Panc1 (cell line): ENCODE results near the gene ITPKC. TPM values are rescaled to one million over a fixed set of nuclear protein-coding genes. Genes with fewer than 3 reads are reported as not detected.

Source experiments
- ATAC-seq: fragments of 200-7000 bp; cut with Tn5 transposase; 2 replicates; pipeline ENCODE4 v1.9.1; 2020; ENCODE audit warnings: mild to moderate bottlenecking, moderate library complexity
- BruUV-seq: library from RNA; stranded (reverse); fragments of 400-500 nt; replicated peaks from 2 replicates; lab custom pipeline; 2021; lab: Mats Ljungman, UMichigan
- CTCF ChIA-PET: fragments of 300-600 bp; sonication (Branson Sonifier 250); formaldehyde crosslinking; loops from one replicate; lab custom pipeline; 2022; ENCODE audit warnings: antibody characterized with exemption; lab: Charles Lee
- POLR2A ChIA-PET: fragments of 300-600 bp; sonication (Branson Sonifier 250); formaldehyde crosslinking; loops from one replicate; lab custom pipeline; 2022; ENCODE audit warnings: antibody characterized with exemption; lab: Charles Lee
- DNase-seq: peaks from one replicate; pipeline ENCODE4 v3.0.0-alpha.2; 2010; ENCODE audit warnings: low read depth, low spot score
- H3K27ac ChIP-seq: 2 replicates; pipeline ENCODE4 v1.5.1; 2011; ENCODE audit warnings: mild to moderate bottlenecking, low read length, inconsistent platforms
- H3K27me3 ChIP-seq: fragments of 200-500 bp; sonication (Bioruptor generic); 2 replicates; pipeline ENCODE4 v1.6.0; 2014; ENCODE audit warnings: low read length, inconsistent platforms; ENCODE audit not compliant: control insufficient read depth, insufficient read depth
- H3K36me3 ChIP-seq: fragments of 200-500 bp; sonication (Bioruptor generic); 2 replicates; pipeline ENCODE4 v1.5.1; 2014; ENCODE audit warnings: inconsistent platforms, mild to moderate bottlenecking, low read length, moderate library complexity; ENCODE audit not compliant: control insufficient read depth, insufficient read depth
- H3K4me1 ChIP-seq: 2 replicates; pipeline ENCODE4 v1.5.1; 2011; ENCODE audit warnings: inconsistent platforms, mild to moderate bottlenecking, low read length, moderate library complexity; ENCODE audit not compliant: control insufficient read depth, insufficient read depth
- H3K4me3 ChIP-seq, 2 experiments: 2 replicates each; pipeline ENCODE4 v1.5.1; 2011 to 2012; ENCODE audit warnings: low read depth in 2 of 2, low read length in 2 of 2, mild to moderate bottlenecking in 2 of 2, inconsistent platforms in 1 of 2, moderate library complexity in 1 of 2
- H3K9me3 ChIP-seq: fragments of 200-500 bp; sonication (Bioruptor generic); 2 replicates; pipeline ENCODE4 v1.5.1; 2014; ENCODE audit warnings: low read depth, mild to moderate bottlenecking, inconsistent platforms, low read length, moderate library complexity; ENCODE audit not compliant: control insufficient read depth, insufficient read depth
- POLR2AphosphoS5 ChIP-seq: IDR thresholded peaks from 2 replicates; pipeline ENCODE4 v1.6.1; 2012; ENCODE audit warnings: mild to moderate bottlenecking, low read depth, low read length, moderate library complexity
- SIN3A ChIP-seq: IDR thresholded peaks from 2 replicates; pipeline ENCODE4 v1.6.1; 2012; ENCODE audit warnings: low read depth, mild to moderate bottlenecking, low read length, moderate library complexity, borderline replicate concordance; ENCODE audit not compliant: insufficient read depth
- TCF7L2 ChIP-seq: IDR thresholded peaks from 2 replicates; pipeline ENCODE4 v1.6.1; 2011; ENCODE audit warnings: mild to moderate bottlenecking, low read depth, low read length, inconsistent platforms
- in situ Hi-C: cut with HindIII; loops from 2 replicates; pipeline ENCODE4 v1.10.0; 2016; ENCODE audit warnings: low sequenced_read_pairs, low pct_unique_long_range_greater_than_20kb
- intact Hi-C: fragments of 100-400 bp; cut with micrococcal nuclease; formaldehyde crosslinking; loops from one replicate; pipeline ENCODE4 v1.10.0; 2022; ENCODE audit not compliant: unreplicated experiment
- total RNA-seq: library from RNA; stranded (reverse); gene quantifications from one replicate; pipeline ENCODE4 v1.2.1, GENCODE V29; 2021; ENCODE audit not compliant: unreplicated experiment
- TF ChIP-seq, protein P1 (sequence below), 2 experiments: IDR thresholded peaks; 2 replicates each; pipeline ENCODE4 v1.6.1; 2011 to 2012; ENCODE audit warnings: low read depth in 2 of 2, control low read depth in 1 of 2, low read length in 1 of 2, mild to moderate bottlenecking in 1 of 2, moderate library complexity in 1 of 2; ENCODE audit not compliant: insufficient read depth in 1 of 2
- TF ChIP-seq, protein P2 (sequence below): fragments of 450-650 bp; IDR thresholded peaks from 2 replicates; pipeline ENCODE4 v1.5.1; 2017; ENCODE audit warnings: mild to moderate bottlenecking

The ITPKC gene
- total RNA-seq, 1 experiment from 2014 or later, result 7.2 TPM

DNA sequence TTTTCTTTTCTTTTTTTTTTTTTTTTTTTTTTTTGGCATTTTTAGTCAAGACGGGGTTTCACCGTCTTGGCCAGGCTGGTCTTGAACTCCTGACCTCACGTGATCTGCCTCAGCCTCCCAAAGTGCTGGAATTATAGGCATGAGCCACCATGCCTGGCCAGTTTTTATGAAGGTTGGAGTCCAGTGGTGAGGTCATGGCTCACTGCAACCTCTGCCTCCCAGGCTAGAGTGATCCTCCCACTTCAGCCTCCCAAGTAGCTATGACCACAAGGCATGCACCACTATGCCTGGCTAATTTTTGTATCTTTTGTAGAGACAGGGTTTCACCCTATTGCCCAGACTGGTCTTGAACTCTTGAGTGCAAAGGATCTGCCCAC lies 38.3 kb downstream of the ITPKC start:
- BruUV-seq, result no TSS peak
- peaks cover 13% of the 10 kb centered on the region for H3K36me3 ChIP-seq

DNA sequence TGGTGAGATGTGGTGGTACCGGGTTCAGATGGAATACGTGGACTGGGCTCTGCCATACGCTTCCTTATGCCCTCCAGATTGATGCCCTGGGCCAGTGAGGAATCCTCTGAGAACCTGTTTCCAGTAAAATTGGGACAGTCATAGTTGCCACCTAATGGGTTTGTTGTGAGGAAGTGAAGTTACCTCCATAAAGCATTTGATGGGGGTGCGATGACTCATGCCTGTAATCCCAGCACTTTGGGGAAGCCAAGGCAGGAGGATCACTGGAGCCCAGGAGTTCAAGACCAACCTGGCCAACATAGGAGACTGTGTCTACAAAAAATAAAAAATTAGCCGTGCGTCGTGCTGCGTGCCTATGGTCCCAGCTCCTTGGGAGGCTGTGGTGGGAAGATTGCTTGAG lies 38.9 kb downstream of the ITPKC start:
- H3K4me3 ChIP-seq, result no peak overlapping the region
- no peaks in the 10 kb centered on the region for H3K9me3 ChIP-seq
- no peak for TF ChIP-seq SIN3A
- intact Hi-C loops, result no loop called here
- in situ Hi-C loops, result no loop called here
- H3K36me3 ChIP-seq, result peaks cover 14% of the 10 kb centered on the region
- no peak for ATAC-seq
- no peaks in the 10 kb centered on the region for H3K27me3 ChIP-seq
- no peak overlapping the region for H3K27ac ChIP-seq
- no peaks in the 10 kb centered on the region; the same call in 1 of the 2 replicates for H3K4me1 ChIP-seq
- no peak for DNase-seq
- ChIA-PET CTCF (no interaction called here), POLR2A (interaction anchor here (0.6 kb wide), 1 partner anchor 14 kb away, joined by 3 read pairs; no protein-coding TSS in a partner anchor)
- no TSS peak for BruUV-seq

More for the DNA sequence above, 38.3 kb downstream of the ITPKC start:
- H3K4me1 ChIP-seq, result no peaks in the 10 kb centered on the region; the same call in 1 of the 2 replicates
- in situ Hi-C loops (no loop called here), intact Hi-C loops (no loop called here)
- POLR2A ChIA-PET, result interaction anchor here (0.6 to 0.7 kb wide), 2 partner anchors 15 to 1298 kb away, joined by 3 to 5 read pairs; no protein-coding TSS in a partner anchor
- no peak overlapping the region for H3K4me3 ChIP-seq
- H3K27me3 ChIP-seq, result no peaks in the 10 kb centered on the region
- TF ChIP-seq, protein P1, sequence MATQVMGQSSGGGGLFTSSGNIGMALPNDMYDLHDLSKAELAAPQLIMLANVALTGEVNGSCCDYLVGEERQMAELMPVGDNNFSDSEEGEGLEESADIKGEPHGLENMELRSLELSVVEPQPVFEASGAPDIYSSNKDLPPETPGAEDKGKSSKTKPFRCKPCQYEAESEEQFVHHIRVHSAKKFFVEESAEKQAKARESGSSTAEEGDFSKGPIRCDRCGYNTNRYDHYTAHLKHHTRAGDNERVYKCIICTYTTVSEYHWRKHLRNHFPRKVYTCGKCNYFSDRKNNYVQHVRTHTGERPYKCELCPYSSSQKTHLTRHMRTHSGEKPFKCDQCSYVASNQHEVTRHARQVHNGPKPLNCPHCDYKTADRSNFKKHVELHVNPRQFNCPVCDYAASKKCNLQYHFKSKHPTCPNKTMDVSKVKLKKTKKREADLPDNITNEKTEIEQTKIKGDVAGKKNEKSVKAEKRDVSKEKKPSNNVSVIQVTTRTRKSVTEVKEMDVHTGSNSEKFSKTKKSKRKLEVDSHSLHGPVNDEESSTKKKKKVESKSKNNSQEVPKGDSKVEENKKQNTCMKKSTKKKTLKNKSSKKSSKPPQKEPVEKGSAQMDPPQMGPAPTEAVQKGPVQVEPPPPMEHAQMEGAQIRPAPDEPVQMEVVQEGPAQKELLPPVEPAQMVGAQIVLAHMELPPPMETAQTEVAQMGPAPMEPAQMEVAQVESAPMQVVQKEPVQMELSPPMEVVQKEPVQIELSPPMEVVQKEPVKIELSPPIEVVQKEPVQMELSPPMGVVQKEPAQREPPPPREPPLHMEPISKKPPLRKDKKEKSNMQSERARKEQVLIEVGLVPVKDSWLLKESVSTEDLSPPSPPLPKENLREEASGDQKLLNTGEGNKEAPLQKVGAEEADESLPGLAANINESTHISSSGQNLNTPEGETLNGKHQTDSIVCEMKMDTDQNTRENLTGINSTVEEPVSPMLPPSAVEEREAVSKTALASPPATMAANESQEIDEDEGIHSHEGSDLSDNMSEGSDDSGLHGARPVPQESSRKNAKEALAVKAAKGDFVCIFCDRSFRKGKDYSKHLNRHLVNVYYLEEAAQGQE (IDR thresholded peaks at IDR 0.05; ENCODE audit: insufficient read depth in 1 of 2, low read depth in 2 of 2, low read length in 1 of 2), result no peak
- TF ChIP-seq, protein P2, sequence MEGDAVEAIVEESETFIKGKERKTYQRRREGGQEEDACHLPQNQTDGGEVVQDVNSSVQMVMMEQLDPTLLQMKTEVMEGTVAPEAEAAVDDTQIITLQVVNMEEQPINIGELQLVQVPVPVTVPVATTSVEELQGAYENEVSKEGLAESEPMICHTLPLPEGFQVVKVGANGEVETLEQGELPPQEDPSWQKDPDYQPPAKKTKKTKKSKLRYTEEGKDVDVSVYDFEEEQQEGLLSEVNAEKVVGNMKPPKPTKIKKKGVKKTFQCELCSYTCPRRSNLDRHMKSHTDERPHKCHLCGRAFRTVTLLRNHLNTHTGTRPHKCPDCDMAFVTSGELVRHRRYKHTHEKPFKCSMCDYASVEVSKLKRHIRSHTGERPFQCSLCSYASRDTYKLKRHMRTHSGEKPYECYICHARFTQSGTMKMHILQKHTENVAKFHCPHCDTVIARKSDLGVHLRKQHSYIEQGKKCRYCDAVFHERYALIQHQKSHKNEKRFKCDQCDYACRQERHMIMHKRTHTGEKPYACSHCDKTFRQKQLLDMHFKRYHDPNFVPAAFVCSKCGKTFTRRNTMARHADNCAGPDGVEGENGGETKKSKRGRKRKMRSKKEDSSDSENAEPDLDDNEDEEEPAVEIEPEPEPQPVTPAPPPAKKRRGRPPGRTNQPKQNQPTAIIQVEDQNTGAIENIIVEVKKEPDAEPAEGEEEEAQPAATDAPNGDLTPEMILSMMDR, result no peak
- no peak for TF ChIP-seq SIN3A
- no peak for TF ChIP-seq POLR2AphosphoS5
- TF ChIP-seq TCF7L2, result no peak
- CTCF ChIA-PET, result no interaction called here
- no peaks in the 10 kb centered on the region for H3K9me3 ChIP-seq
- DNase-seq (no peak), ATAC-seq (no peak)
- no peak overlapping the region for H3K27ac ChIP-seq

DNA sequence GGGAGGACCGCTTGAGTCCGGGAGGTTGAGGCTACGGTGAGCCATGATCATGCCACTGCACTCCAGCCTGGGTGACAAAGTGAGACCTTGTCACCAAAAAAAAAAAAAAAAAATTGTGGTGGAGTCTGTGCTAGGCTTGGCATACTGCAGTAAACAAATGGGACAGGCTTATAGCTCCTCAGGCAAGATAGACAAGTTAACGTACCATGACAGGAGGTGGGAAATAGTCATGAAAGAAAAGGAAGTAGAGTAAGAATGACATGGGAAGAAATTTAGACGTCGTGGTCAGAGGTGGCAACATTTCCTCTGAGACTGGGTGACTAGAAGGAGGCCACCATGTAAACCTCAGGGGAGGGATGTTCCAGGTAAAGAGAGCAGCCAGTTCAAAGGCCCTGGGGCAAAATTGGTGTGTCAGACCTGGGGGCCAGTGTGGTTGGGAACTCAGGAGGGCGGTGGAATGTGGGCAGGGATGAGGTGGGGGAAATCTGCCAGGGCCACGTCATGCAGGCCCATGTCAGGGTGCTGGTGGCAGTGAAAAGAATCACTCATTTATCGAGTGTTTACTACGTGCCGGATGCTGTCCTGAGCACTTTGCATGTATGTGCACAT lies 39.7 kb downstream of the ITPKC start:
- TF ChIP-seq POLR2AphosphoS5, result no peak; the same call in 1 of the 2 replicates
- TF ChIP-seq, protein P1 (IDR thresholded peaks at IDR 0.05; ENCODE audit: insufficient read depth in 1 of 2, low read depth in 2 of 2, low read length in 1 of 2), result no peak
- TF ChIP-seq, protein P2, result no peak
- TF ChIP-seq SIN3A, result no peak
- no peak for TF ChIP-seq TCF7L2
- H3K4me1 ChIP-seq, result no peaks in the 10 kb centered on the region; the same call in 1 of the 2 replicates
- CTCF ChIA-PET, result interaction anchor here (0.6 kb wide), 1 partner anchor 133 kb away, joined by 3 read pairs; no protein-coding TSS in a partner anchor
- no peaks in the 10 kb centered on the region for H3K27me3 ChIP-seq
- no peak overlapping the region for H3K27ac ChIP-seq
- intact Hi-C loops, result no loop called here
- no peak overlapping the region for H3K4me3 ChIP-seq
- H3K9me3 ChIP-seq, result no peaks in the 10 kb centered on the region
- no TSS peak for BruUV-seq
- peaks cover 14% of the 10 kb centered on the region for H3K36me3 ChIP-seq
- ATAC-seq, result no peak
- in situ Hi-C loops, result no loop called here
- POLR2A ChIA-PET, result interaction anchor here (0.6 kb wide), 1 partner anchor 94 kb away, joined by 3 read pairs; no protein-coding TSS in a partner anchor
- DNase-seq, result no peak
